Activated CD4-positive, alpha-beta T cell treated with anti-CD3 and anti-CD28 coated beads for 36 hours (primary cell): ENCODE results near the gene ATP6V1G3. TPM values are rescaled to one million over a fixed set of nuclear protein-coding genes. Genes with fewer than 3 reads are reported as not detected.
A peak's percentile ranks its signal among the peaks of the same experiment; 100 is the strongest.

ENCODE experiments used
- ATAC-seq: fragments of 200-7000 bp; cut with Tn5 transposase; one replicate; pipeline ENCODE4 v1.10.0; 2021; ENCODE audit warnings: mild to moderate bottlenecking, moderate library complexity
- CTCF ChIA-PET: fragments of 350-600 bp; sonication (Branson Sonifier 250); formaldehyde crosslinking; loops from one replicate; lab custom pipeline; 2021; ENCODE audit warnings: antibody characterized with exemption; lab: Charles Lee
- POLR2A ChIA-PET: fragments of 350-600 bp; sonication (Branson Sonifier 250); formaldehyde crosslinking; loops from one replicate; lab custom pipeline; 2021; ENCODE audit warnings: antibody characterized with exemption, inconsistent platforms; lab: Charles Lee
- DNase-seq: peaks from one replicate; pipeline ENCODE4 v3.0.0-alpha.2; 2020
- H3K27ac Mint-ChIP-seq: one replicate; pipeline ENCODE4 v1.8.0; 2021; ENCODE audit warnings: mixed read lengths
- H3K27me3 Mint-ChIP-seq: one replicate; pipeline ENCODE4 v1.8.0; 2021; ENCODE audit warnings: mixed read lengths
- H3K36me3 Mint-ChIP-seq: one replicate; pipeline ENCODE4 v1.8.0; 2021; ENCODE audit warnings: low read depth, mixed read lengths
- H3K4me1 Mint-ChIP-seq: one replicate; pipeline ENCODE4 v1.8.0; 2021; ENCODE audit warnings: mixed read lengths
- H3K4me3 Mint-ChIP-seq: one replicate; pipeline ENCODE4 v1.8.0; 2021; ENCODE audit warnings: mild to moderate bottlenecking, moderate library complexity, mixed read lengths
- H3K9me3 Mint-ChIP-seq: one replicate; pipeline ENCODE4 v1.8.0; 2021; ENCODE audit warnings: low read depth, mixed read lengths
- intact Hi-C, 2 experiments: fragments of 100-400 bp; cut with DNase I in 1 of 2; cut with micrococcal nuclease in 1 of 2; formaldehyde crosslinking; loops; one replicate each; pipeline versions ENCODE4 v1.14.2 to v1.15.1; 2022 to 2024; cut with DNase I, micrococcal nuclease
- total RNA-seq, 2 experiments: library from RNA; stranded (reverse); gene quantifications; one replicate each; pipeline ENCODE4 v1.2.3, GENCODE V29; 2021

The ATP6V1G3 gene
- total RNA-seq, 2 experiments from 2014 or later = not detected

DNA sequence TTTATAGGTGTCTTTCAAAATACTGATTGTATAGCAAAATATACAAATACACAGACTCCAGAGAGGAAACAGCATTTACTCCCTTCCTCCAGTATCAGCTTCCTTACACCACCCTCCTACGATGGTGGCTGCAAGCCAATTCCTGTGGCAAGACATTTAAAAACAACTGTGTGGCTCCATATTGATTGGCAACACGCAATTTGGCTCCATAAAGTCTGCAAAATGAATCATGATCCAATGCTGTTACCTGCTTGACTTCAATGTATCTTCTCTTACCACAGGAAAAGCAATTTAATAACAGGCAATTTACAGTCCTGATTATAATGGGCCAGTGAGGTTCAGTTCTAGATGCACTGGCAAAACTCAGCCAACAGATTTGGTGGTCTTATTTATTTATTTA, 19.7 kb upstream of the ATP6V1G3 start:
- POLR2A ChIA-PET = no interaction called here
- Mint-ChIP-seq H3K36me3 (no peaks in the 10 kb centered on the region), H3K9me3 (no peaks in the 10 kb centered on the region), H3K4me1 (peaks cover 72% of the 10 kb centered on the region), H3K27me3 (no peaks in the 10 kb centered on the region), H3K4me3 (no peak overlapping the region), H3K27ac (no peak overlapping the region)
- intact Hi-C loops = no loop called here
- ATAC-seq (no peak), DNase-seq (no peak)
- CTCF ChIA-PET = interaction anchor here (1.1 to 1.6 kb wide), 3 partner anchors 11 to 13 kb away, joined by 3 read pairs; no protein-coding TSS in a partner anchor

DNA sequence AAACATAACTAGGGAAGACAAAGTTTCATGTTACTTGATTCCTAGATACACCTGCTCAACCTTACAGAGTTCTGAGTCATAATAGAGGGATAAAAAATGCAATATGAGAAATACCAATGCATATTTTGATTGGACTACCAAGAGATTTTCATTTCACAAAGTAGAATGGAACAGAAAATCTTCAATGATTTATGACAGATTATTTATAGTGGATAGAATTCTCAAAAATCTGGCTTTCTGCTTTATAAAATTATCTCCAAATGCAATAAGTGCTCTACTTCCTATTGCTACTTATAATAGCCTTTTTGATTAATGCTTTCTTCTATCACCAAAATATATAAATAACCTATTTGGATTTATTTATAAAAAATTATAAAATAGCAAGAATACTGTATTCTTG, 18.9 kb upstream of the ATP6V1G3 start:
- ChIA-PET CTCF (interaction anchor here (1.1 to 1.6 kb wide), 3 partner anchors 11 to 14 kb away, joined by 3 read pairs; no protein-coding TSS in a partner anchor), POLR2A (no interaction called here)
- H3K4me3 Mint-ChIP-seq = no peak overlapping the region
- ATAC-seq = no peak
- H3K9me3 Mint-ChIP-seq = no peaks in the 10 kb centered on the region
- H3K4me1 Mint-ChIP-seq = peaks cover 74% of the 10 kb centered on the region
- DNase-seq = no peak
- intact Hi-C loops = loop anchor here in 1 of 2 experiments (2.0 to 5.0 kb wide), 2 partner anchors 15 to 43 kb away; no protein-coding TSS in a partner anchor
- no peaks in the 10 kb centered on the region for H3K36me3 Mint-ChIP-seq
- no peaks in the 10 kb centered on the region for H3K27me3 Mint-ChIP-seq
- no peak overlapping the region for H3K27ac Mint-ChIP-seq

DNA sequence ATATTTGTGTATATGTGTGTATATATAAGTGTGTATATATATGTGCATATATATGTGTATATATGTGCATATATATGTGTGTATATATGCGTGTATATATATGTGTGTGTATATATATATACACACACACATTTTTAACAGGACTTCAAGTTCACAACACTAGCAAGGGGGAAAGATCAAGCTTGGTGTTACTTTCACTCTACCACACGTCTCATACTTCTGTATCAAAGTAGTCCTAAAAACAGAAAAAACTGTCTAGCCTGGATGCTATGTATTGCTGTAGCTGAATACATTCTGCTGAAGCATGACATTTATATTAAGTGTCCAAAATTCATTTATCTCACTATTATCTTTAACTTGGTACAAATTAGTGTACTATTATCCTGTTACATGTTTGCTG, 17.9 kb upstream of the ATP6V1G3 start:
- DNase-seq (no peak), ATAC-seq (no peak)
- peaks cover 70% of the 10 kb centered on the region for H3K4me1 Mint-ChIP-seq
- H3K36me3 Mint-ChIP-seq = no peaks in the 10 kb centered on the region
- H3K9me3 Mint-ChIP-seq = no peaks in the 10 kb centered on the region
- ChIA-PET POLR2A (no interaction called here), CTCF (interaction anchor here (0.9 kb wide), 1 partner anchor 17 kb away, joined by 3 read pairs; no protein-coding TSS in a partner anchor)
- no peak overlapping the region for H3K27ac Mint-ChIP-seq
- H3K27me3 Mint-ChIP-seq = no peaks in the 10 kb centered on the region
- intact Hi-C loops = loop anchor here in 1 of 2 experiments (2.0 to 5.0 kb wide), 2 partner anchors 14 to 44 kb away; no protein-coding TSS in a partner anchor
- no peak overlapping the region for H3K4me3 Mint-ChIP-seq

DNA sequence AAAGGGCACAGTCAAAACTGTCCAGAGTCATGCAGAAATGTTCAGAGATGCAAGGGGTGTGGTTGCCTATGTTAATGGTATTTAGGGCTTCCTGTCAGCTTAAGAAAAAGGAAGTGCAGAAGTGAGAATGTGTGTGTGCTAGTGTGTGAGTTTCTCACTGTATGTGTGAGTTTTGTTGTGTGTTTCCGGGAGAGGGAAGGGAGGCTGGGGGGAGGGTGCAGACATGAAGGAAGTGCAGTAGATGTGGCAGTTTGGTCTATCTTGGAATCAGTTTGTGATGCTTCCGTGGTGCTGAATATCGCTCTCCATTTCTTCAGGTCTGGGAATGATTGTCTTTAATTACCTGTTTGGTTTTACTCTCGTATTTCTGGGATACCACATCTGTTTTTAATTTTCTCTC, 16.5 kb upstream of the ATP6V1G3 start:
- Mint-ChIP-seq H3K36me3 (no peaks in the 10 kb centered on the region), H3K4me3 (peak overlapping the region; percentile 68), H3K27ac (peak overlapping the region; percentile 82), H3K4me1 (peaks cover 76% of the 10 kb centered on the region), H3K27me3 (no peaks in the 10 kb centered on the region), H3K9me3 (no peaks in the 10 kb centered on the region)
- ATAC-seq (peak; percentile 94), DNase-seq (peak; percentile 71)
- ChIA-PET POLR2A (interaction anchor here (0.5 to 0.7 kb wide), 2 partner anchors 82 to 426 kb away, joined by 3 read pairs; partner anchors contain the start of gene PTPRC), CTCF (interaction anchor here (0.6 to 1.5 kb wide), 4 partner anchors 19 to 1661 kb away, joined by 3 to 5 read pairs (median 4); no protein-coding TSS in a partner anchor)
- intact Hi-C loops = loop anchor here in 1 of 2 experiments (2.0 to 5.0 kb wide), 2 partner anchors 34 to 45 kb away; no protein-coding TSS in a partner anchor

DNA sequence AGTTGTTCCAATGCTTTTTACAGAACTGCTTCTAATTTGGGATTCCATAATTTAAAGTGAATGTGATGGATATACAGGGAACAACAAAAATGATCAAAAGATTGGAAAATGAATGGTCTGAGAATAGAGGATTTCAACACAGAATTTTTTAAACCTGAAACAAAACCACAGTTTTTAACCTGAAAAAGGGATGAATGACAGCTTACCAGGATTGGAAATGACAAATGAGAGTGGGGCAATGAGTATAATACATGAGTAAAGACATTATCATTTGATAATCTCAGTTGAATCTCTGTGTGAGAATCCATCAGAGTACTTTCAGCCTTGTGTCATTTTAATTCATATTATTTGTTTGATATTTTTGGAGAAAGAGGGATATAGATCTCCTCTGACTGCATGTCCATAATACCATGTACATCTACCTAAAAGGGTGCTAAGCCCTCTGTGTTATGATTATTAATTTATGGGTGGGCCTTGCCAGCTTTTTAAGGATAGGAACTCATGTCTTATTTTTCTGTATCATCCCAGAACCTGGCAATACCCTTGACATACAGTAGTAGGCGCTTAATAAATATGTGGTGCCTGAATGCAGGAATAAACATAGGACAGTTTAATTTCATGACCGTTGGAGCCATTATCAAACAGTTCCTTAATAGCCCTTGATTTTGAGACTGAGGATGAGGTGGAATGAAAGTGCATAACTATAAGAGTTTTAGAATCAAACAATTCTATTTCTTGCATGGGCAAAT, 12.4 kb upstream of the ATP6V1G3 start:
- intact Hi-C loops = no loop called here
- Mint-ChIP-seq H3K36me3 (no peaks in the 10 kb centered on the region), H3K27me3 (no peaks in the 10 kb centered on the region), H3K9me3 (peaks cover 2% of the 10 kb centered on the region), H3K4me3 (no peak overlapping the region), H3K4me1 (peaks cover 57% of the 10 kb centered on the region), H3K27ac (no peak overlapping the region)
- ATAC-seq (no peak), DNase-seq (no peak)
- POLR2A ChIA-PET = no interaction called here
- CTCF ChIA-PET = interaction anchor here (1.1 to 2.1 kb wide), 3 partner anchors 13 to 110 kb away, joined by 3 to 6 read pairs (median 6); partner anchors contain the start of gene ATP6V1G3

DNA sequence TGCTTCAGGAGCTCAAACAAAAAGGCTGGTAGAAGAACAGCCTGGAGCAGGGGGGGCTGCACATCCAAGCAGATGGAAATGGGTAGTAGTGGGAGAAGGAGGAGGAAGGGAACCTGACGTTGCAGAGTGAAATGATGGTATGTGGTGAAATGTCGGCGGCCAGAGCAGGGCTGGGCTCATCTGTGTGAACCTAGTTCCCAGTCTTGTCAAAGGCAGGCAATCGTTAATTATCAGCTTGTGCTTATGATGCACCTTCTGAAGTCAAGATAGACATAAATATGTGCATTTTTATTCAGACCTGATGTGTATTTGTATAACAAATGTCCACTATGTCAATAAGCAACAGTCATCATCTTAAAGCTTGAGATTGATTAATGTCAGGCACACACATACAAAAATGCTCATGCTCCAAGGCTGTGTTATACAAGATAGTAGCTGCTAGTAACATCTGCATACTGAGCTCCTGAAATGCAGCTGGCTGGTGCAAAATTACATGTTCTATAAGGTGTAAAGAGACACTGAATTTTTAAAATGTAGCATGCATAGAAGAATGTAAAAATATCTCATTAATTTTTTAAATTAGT, 10.6 kb upstream of the ATP6V1G3 start:
- ChIA-PET CTCF (interaction anchor here (0.5 to 1.9 kb wide), 7 partner anchors 10 to 264 kb away, joined by 3 to 9 read pairs (median 4); no protein-coding TSS in a partner anchor), POLR2A (no interaction called here)
- DNase-seq (no peak), ATAC-seq (no peak)
- Mint-ChIP-seq H3K36me3 (peaks cover 7% of the 10 kb centered on the region), H3K27me3 (no peaks in the 10 kb centered on the region), H3K27ac (no peak overlapping the region), H3K4me1 (peaks cover 39% of the 10 kb centered on the region), H3K9me3 (peaks cover 9% of the 10 kb centered on the region), H3K4me3 (no peak overlapping the region)
- intact Hi-C loops = no loop called here

DNA sequence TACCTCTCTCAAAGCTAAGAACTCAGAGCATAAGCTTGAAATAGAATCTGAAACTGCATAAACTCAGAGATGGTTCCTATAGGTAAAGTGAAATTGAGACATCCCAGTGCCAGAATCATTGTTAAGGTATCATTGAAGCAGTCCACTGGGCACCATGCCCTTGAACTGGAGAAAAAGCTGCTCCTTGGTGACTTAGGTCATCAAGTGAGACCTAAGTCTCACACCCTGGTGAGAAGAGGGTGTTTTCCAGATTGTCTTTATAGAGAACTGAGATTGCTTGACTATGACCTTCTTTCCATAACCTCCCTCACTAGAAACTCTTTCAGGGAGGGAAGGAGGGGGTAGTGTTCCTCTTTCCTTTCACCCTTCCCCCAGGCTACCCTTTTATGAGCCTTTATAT, 9.4 kb upstream of the ATP6V1G3 start:
- H3K9me3 Mint-ChIP-seq = peaks cover 9% of the 10 kb centered on the region
- POLR2A ChIA-PET = interaction anchor here (0.7 kb wide), 1 partner anchor 181 kb away, joined by 4 read pairs; no protein-coding TSS in a partner anchor
- H3K27me3 Mint-ChIP-seq = no peaks in the 10 kb centered on the region
- CTCF ChIA-PET = interaction anchor here (0.9 to 1.9 kb wide), 4 partner anchors 9 to 61 kb away, joined by 3 to 9 read pairs (median 3); partner anchors contain the start of gene ATP6V1G3
- ATAC-seq = peak; percentile 67
- H3K4me3 Mint-ChIP-seq = no peak overlapping the region
- peak overlapping the region; percentile 35 for H3K27ac Mint-ChIP-seq
- peaks cover 31% of the 10 kb centered on the region for H3K4me1 Mint-ChIP-seq
- DNase-seq = no peak
- intact Hi-C loops = no loop called here
- H3K36me3 Mint-ChIP-seq = peaks cover 7% of the 10 kb centered on the region

DNA sequence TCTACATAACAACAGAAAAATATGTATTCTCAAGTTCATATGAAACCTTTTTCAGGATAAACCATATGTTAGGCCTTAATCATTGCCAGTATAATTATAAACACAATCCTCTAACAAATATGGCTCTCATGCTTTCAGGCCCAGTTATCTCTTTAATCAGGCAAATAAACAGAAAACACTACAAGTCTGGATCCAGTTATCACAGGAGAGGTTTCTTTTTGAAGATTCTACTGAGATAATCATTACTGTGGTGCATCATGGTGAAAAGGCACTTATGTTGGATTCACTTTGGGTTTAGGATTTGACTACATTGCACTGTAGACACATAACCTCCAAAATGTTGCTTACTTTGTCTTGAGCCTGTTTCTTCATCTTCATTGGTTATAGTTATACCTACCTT, 8.4 kb upstream of the ATP6V1G3 start:
- DNase-seq (no peak), ATAC-seq (no peak)
- ChIA-PET CTCF (interaction anchor here (0.9 to 1.3 kb wide), 3 partner anchors 8 to 62 kb away, joined by 3 read pairs; partner anchors contain the start of gene ATP6V1G3), POLR2A (no interaction called here)
- Mint-ChIP-seq H3K4me3 (no peak overlapping the region), H3K27ac (no peak overlapping the region), H3K36me3 (peaks cover 7% of the 10 kb centered on the region), H3K9me3 (peaks cover 9% of the 10 kb centered on the region), H3K4me1 (peaks cover 27% of the 10 kb centered on the region), H3K27me3 (no peaks in the 10 kb centered on the region)
- intact Hi-C loops = no loop called here

DNA sequence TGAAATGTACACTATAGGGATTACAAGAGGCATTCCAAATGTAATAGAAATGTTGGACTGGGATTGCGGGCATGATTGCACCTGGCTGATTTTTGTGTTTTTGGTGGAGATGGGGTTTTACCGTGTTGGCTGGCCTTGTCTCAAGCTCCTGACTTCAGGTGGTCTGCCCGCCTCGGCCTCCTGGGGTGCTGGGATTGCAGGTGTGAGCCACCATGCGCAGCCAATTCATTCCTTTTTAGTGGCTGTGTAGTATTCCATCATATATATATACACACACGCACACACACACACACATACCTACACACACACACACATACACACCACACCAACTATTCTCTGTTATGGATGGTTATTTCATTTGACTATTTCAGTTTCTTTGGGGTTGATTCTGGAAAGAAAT, 4.7 kb upstream of the ATP6V1G3 start:
- intact Hi-C loops = loop anchor here in 1 of 2 experiments (2.0 kb wide), 1 partner anchor 14 kb away; no protein-coding TSS in a partner anchor
- no peaks in the 10 kb centered on the region for H3K27me3 Mint-ChIP-seq
- CTCF ChIA-PET = no interaction called here
- H3K27ac Mint-ChIP-seq = no peak overlapping the region
- peaks cover 42% of the 10 kb centered on the region for H3K4me1 Mint-ChIP-seq
- H3K9me3 Mint-ChIP-seq = peaks cover 9% of the 10 kb centered on the region
- peaks cover 7% of the 10 kb centered on the region for H3K36me3 Mint-ChIP-seq
- ATAC-seq (no peak), DNase-seq (no peak)
- H3K4me3 Mint-ChIP-seq = no peak overlapping the region
- POLR2A ChIA-PET = interaction anchor here (0.6 kb wide), 1 partner anchor 22 kb away, joined by 5 read pairs; no protein-coding TSS in a partner anchor

DNA sequence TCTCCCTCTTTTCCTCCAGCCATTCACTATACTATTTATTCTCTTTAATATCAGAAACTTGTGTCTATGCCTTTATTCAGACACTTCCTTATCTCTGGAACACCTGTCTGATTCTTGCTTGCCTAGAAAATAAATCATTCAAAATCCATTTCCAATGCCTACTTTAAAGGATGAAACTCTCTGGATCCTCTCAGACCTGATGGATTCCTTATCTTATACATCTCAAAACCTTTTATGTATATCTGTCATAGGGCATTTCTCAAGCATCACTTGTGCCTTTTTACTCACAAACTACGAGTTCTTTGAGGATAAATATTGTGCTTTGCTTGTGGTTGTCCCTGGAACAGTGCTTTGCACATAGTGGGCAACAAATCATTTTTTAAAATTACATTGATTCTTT, 3.8 kb upstream of the ATP6V1G3 start:
- H3K27ac Mint-ChIP-seq = no peak overlapping the region
- H3K27me3 Mint-ChIP-seq = no peaks in the 10 kb centered on the region
- H3K36me3 Mint-ChIP-seq = peaks cover 7% of the 10 kb centered on the region
- no peak overlapping the region for H3K4me3 Mint-ChIP-seq
- peaks cover 9% of the 10 kb centered on the region for H3K9me3 Mint-ChIP-seq
- no peak for DNase-seq
- ATAC-seq = no peak
- ChIA-PET CTCF (interaction anchor here (0.7 kb wide), 1 partner anchor 139 kb away, joined by 4 read pairs; no protein-coding TSS in a partner anchor), POLR2A (interaction anchor here (0.6 kb wide), 1 partner anchor 22 kb away, joined by 5 read pairs; no protein-coding TSS in a partner anchor)
- intact Hi-C loops = loop anchor here in 1 of 2 experiments (2.0 kb wide), 1 partner anchor 15 kb away; no protein-coding TSS in a partner anchor
- peaks cover 42% of the 10 kb centered on the region for H3K4me1 Mint-ChIP-seq
